B cell (primary cell): ENCODE measurements around the gene EIF2A.

Experiments
- CTCF ChIP-seq: fragments of 200-600 bp; IDR thresholded peaks from one replicate; pipeline ENCODE4 v1.8.0; 2022; ENCODE audit warnings: antibody characterized with exemption, mild to moderate bottlenecking
- EZH2 ChIP-seq: IDR thresholded peaks from 2 replicates; pipeline ENCODE4 v1.6.1; 2012; ENCODE audit warnings: borderline replicate concordance, low read depth, mild to moderate bottlenecking, moderate library complexity, low read length; ENCODE audit not compliant: insufficient read depth, poor library complexity, severe bottlenecking

GRCh38 chr3:150503402-150504099 lies 43.0 kb upstream of the EIF2A start:
- TF ChIP-seq CTCF, result no peak
- no peak for TF ChIP-seq EZH2
